ENCODE measurements around the gene ARHGEF4. TPM values are rescaled to one million over a fixed set of nuclear protein-coding genes. Genes with fewer than 3 reads are reported as not detected.

ARHGEF4 gene
- total and polyA plus RNA-seq, 2 experiments from 2014 or later: 4.6 to 16.6 TPM

- TF ChIP-seq REST (IDR thresholded peaks at IDR 0.05; ENCODE audit: unreplicated experiment) (no peak), ETS1 (IDR thresholded peaks at IDR 0.05) (no peak)
Measured at GRCh38 chr2:131046918-131047652, 210.4 kb downstream of the ARHGEF4 start (continued).

- H3K4me1 Mint-ChIP-seq: 0 out of 3 replicates have a peak, but pooled peaks cover 3% of the 10 kb centered on the region
- no peak overlapping the region for H3K4me2 ChIP-seq
- peaks cover 55% of the 10 kb centered on the region for H3K36me3 Mint-ChIP-seq (ENCODE audit: low read depth)
- no peak overlapping the region for H3K4me3 Mint-ChIP-seq
- H3K27ac ChIP-seq (ENCODE audit: low read depth): no peak overlapping the region
- DNase-seq (ENCODE audit: low spot score): no peak
- no peak overlapping the region for H3K27ac Mint-ChIP-seq
- peaks cover 36% of the 10 kb centered on the region for H4K20me1 ChIP-seq (replicated peaks; ENCODE audit: insufficient read depth)
- peaks cover 3% of the 10 kb centered on the region for H3K27me3 Mint-ChIP-seq (ENCODE audit: insufficient read depth, low read depth, poor library complexity)
- no peaks in the 10 kb centered on the region for H3K27me3 ChIP-seq (ENCODE audit: insufficient read depth)
- ATAC-seq: no peak
- no peaks in the 10 kb centered on the region for H3F3A ChIP-seq (replicated peaks; ENCODE audit: low read depth)
- H3K4me1 ChIP-seq (ENCODE audit: insufficient read depth): no peaks in the 10 kb centered on the region
- no peaks in the 10 kb centered on the region for H3K9me2 ChIP-seq (ENCODE audit: insufficient read depth)
- no peaks in the 10 kb centered on the region for H3K9me3 Mint-ChIP-seq
- H3K4me3 ChIP-seq: no peak overlapping the region
- peaks cover 21% of the 10 kb centered on the region for H3K36me3 ChIP-seq (ENCODE audit: insufficient read depth)
- no peak overlapping the region for H2AFZ ChIP-seq
- H3K79me2 ChIP-seq (replicated peaks; ENCODE audit: insufficient read depth): peaks cover 18% of the 10 kb centered on the region
- TF ChIP-seq EZH2phosphoT487 (IDR thresholded peaks at IDR 0.05; ENCODE audit: unreplicated experiment): no peak
- TF ChIP-seq JUNB (IDR thresholded peaks at IDR 0.05; ENCODE audit: unreplicated experiment): no peak
- no peak for TF ChIP-seq POLR2AphosphoS5 (IDR thresholded peaks at IDR 0.05; ENCODE audit: low read depth)
- no peak for TF ChIP-seq NANOG (IDR thresholded peaks at IDR 0.05; ENCODE audit: borderline replicate concordance)
- no peak for TF ChIP-seq CREB1 (CRISPR knock-in tag; IDR thresholded peaks at IDR 0.05; ENCODE audit: low read depth)
- no peak for TF ChIP-seq STAT1 (IDR thresholded peaks at IDR 0.05; ENCODE audit: unreplicated experiment)
- no peak for TF ChIP-seq EZH2 (IDR thresholded peaks at IDR 0.05; ENCODE audit: low read depth, unreplicated experiment)
- TF ChIP-seq ZNF114 (CRISPR knock-in tag; IDR thresholded peaks at IDR 0.05): no peak
- no peak for TF ChIP-seq ZNF331 (CRISPR knock-in tag; IDR thresholded peaks at IDR 0.05; ENCODE audit: low read depth)
- TF ChIP-seq CTCF (conservative IDR thresholded peaks at IDR 0.05; ENCODE audit: low read depth in 2 of 2): no peak
- no peak for TF ChIP-seq ETS1 (IDR thresholded peaks at IDR 0.05)
- no peak for TF ChIP-seq REST (IDR thresholded peaks at IDR 0.05; ENCODE audit: unreplicated experiment)
Measured at GRCh38 chr2:131047920-131048560, 211.3 kb downstream of the ARHGEF4 start.

Data from GM23338 (cell line).